GM19035 (cell line): ENCODE data around the gene CORT.
"Not testable (repeated sequence)": the region's sequence is repeated elsewhere in the genome, so short reads cannot be mapped to it uniquely, and the experiment has no call there.

ENCODE experiments used
- ATAC-seq: cut with Tn5 transposase; IDR thresholded peaks from one replicate; pipeline ENCODE4 v1.9.1; 2021; ENCODE audit not compliant: unreplicated experiment

The CORT gene

GRCh38 chr1:10437052-10437451, 12.8 kb upstream of the CORT start:
- no peak for ATAC-seq

GRCh38 chr1:10438677-10439163, 11.1 kb upstream of the CORT start:
- ATAC-seq = no peak

GRCh38 chr1:10440305-10440704, 9.5 kb upstream of the CORT start:
- no peak for ATAC-seq

- ATAC-seq = no peak
Measured at GRCh38 chr1:10440794-10441193, 9.0 kb upstream of the CORT start.

- no peak for ATAC-seq
Measured at GRCh38 chr1:10444248-10444647, 5.6 kb upstream of the CORT start.

GRCh38 chr1:10444795-10445397, 4.9 kb upstream of the CORT start:
- ATAC-seq = no peak

GRCh38 chr1:10446790-10447422, 2.9 kb upstream of the CORT start:
- no peak for ATAC-seq

- no peak for ATAC-seq
Measured at GRCh38 chr1:10450156-10450814, 454 bp downstream of the CORT start.

GRCh38 chr1:10450836-10451235, 1.0 kb downstream of the CORT start:
- ATAC-seq = no peak

- no peak for ATAC-seq
Measured at GRCh38 chr1:10451287-10451686, 1.5 kb downstream of the CORT start.

- ATAC-seq = no peak
Measured at GRCh38 chr1:10456048-10456447, 6.2 kb downstream of the CORT start.

GRCh38 chr1:10456661-10457060, 6.8 kb downstream of the CORT start:
- no peak for ATAC-seq

GRCh38 chr1:10457462-10457861, 7.6 kb downstream of the CORT start:
- ATAC-seq = not testable (repeated sequence)

- no peak for ATAC-seq
Measured at GRCh38 chr1:10457875-10458274, 8.0 kb downstream of the CORT start.

GRCh38 chr1:10459184-10459583, 9.4 kb downstream of the CORT start:
- ATAC-seq = no peak

- no peak for ATAC-seq
Measured at GRCh38 chr1:10467078-10467477, 17.2 kb downstream of the CORT start.

- ATAC-seq = no peak
Measured at GRCh38 chr1:10470043-10470442, 20.2 kb downstream of the CORT start.

GRCh38 chr1:10471411-10472219, 21.8 kb downstream of the CORT start:
- peak; percentile 2 for ATAC-seq

GRCh38 chr1:10472220-10473144, 22.7 kb downstream of the CORT start, which contains the start of gene DFFA:
Gene DFFA (minus strand): TSS chr1:10472529. CDS start chr1:10472458, 71 bp downstream.
- peak; percentile 79 for ATAC-seq

- ATAC-seq = no peak
Measured at GRCh38 chr1:10473145-10473765, 23.4 kb downstream of the CORT start.
